GM18511 (cell line): ENCODE data around the gene S100A2.
A peak's percentile ranks its signal among the peaks of the same experiment; 100 is the strongest.

Experiments
- ATAC-seq: cut with Tn5 transposase; IDR thresholded peaks from one replicate; pipeline ENCODE4 v1.9.1; 2021; ENCODE audit warnings: mild to moderate bottlenecking, moderate library complexity; ENCODE audit not compliant: unreplicated experiment

The S100A2 gene

DNA sequence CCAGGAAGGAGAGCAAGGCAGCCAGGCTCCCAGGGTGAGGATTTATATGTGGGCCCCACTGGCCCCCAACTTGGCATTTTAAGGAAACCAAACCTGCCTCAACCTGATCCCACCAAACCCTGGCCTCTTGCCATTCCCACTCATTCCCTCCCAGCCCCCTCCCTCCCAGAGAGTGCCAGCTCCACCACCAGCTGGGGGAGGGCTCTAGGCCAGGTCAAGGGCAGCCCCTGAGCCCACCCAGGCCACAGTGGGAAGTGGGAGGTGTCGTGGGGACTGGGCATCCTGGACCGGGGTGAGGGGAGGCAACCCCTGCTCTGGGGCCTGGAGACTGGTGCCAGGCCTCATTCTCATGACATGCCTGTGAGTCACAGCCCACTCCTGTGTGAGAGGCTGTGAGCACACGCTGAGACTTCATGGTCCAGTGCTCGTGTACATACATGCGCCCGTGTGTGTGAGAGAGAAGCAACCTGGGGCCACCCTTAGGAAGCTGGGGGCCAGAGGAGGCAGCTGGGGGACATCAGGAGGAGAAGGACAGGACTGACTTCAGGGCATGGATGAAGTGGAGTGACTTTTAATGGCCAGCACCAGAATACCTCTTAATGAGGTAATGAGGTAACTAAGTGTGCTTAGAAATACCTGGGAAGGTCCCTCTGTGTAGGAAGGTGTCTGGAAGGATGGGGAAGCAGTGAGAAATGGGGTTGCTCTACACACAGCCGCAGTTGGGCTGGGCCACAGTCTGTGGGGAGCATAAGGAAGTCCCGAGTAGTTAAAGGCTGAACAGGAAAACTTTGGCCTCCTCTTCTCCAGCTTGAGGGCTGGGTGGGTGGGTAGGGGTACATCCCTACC lies at the start of gene S100A2:
Gene S100A2, minus strand, starts transcription at position 316 of the 846 bp plus-strand sequence. CDS start 1,967 bp downstream, outside the sequence.
- ATAC-seq, result peak; percentile 72

DNA sequence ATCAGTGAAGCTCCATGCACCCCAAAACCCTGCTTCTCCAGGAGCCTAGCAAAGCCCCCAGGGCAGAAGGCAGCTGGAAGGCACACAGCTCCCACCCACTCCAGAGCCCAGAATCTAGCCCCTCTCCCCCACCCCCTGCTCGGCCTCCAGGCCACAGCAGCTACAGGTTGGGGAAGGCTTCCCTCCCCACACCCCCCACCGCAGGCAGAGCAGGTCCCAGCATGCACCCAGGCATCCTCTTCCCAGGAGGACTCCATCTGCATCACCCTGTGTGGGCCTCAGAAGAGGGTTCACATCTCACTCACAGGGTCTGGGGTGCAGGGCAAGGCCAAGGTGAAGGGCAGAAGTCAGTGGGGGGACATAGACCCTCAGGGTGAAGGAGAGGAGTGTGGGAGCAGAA lies 49.8 kb upstream of the S100A2 start:
- no peak for ATAC-seq

DNA sequence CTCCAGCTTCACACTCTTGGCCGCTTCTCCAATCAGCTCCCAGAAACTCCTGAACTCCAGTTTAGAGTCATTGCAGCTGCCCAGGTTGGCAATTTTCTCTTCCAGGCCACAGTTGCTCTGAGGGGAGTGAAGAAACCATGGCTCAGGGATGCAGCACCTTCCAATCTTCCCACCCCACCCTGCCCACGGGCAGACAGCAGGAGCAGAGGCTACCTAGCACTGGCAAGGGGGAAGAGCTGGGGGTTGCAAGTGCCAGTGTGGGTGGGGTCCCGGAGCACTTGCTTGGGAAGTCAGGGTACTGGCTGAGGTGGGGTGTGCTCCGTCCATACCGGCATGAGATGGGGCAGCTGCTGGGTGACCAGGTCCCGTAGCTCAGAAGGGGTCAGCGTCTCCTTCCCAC lies 49.3 kb upstream of the S100A2 start:
- no peak for ATAC-seq

DNA sequence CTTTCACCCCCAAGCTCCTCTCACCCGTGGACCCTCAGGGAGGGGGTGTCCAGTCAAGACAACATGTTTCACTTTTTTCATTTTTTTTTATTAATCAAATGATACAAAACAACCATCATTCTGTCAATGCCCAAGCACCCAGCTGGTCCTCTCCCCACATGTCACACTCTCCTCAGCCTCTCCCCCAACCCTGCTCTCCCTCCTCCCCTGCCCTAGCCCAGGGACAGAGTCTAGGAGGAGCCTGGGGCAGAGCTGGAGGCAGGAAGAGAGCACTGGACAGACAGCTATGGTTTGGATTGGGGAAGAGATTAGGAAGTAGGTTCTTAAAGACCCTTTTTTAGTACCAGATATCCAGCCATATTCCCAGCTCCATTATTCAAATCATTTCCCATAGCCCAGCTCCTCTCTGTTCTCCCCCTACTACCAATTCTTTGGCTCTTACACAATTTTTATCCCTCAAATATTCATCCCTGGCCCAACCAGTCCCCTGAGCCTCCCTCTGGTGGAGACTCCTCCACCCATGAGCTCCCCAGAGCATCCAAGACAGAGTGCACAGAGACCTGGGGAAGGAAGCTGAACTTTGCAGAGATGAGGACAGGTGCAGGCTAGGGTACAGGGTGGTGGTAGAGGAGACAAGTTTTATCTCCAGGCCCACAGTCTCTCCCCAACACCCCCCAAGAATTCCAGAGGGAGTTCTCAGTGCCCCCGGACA lies 48.7 kb upstream of the S100A2 start:
- ATAC-seq, result no peak

DNA sequence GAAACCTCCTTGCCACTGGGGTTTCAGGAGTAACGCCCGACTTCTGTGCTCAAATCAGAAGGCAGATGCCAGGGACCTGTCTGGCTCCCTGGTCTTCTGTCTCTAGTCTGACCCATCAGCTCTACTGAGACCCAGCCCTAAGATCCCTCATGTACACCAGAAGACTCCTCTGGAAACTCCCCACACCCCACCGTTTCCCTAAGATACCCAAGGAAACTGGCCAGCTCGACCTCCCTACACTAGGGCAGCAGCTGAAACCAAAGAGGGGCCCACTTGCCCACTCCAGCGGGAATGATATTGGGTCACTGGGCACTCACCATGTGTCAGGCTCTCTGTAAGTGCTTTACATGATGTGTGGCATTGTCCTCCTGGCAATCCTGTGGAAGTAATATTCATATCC lies 47.8 kb upstream of the S100A2 start:
- ATAC-seq, result no peak

DNA sequence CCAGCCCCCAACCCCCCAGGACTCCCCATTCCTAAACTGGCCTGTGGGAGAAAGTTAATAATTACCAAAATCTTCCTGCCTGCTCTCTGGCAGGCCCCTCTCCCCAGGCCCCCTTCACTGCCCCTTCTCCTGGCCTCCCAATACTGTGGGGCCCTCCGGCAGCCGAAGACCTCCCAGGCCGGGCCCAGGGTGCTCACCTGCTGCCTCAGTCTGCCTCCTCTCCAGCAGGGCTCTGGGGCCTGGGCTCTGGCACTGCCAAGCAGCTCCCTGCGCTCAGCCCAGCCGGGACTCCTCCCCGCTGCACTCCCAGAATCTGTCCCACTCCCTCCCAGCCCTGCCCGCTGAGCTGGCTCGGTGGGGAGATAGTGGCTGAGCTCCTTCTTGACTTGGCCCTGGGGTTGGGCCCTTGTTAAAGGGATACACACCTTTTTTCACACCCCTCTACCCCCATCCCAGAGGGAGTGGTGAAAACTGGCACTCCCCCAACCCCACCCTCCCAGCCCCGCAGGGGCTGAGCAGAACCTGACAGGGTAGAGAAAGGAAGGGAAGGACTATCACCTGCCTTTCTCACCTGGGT lies 47.2 kb upstream of the S100A2 start, which contains the start of gene S100A16:
Gene S100A16, minus strand, starts transcription at position 383 of the 577 bp plus-strand sequence. CDS start 4,986 bp downstream, outside the sequence.
- no peak for ATAC-seq

DNA sequence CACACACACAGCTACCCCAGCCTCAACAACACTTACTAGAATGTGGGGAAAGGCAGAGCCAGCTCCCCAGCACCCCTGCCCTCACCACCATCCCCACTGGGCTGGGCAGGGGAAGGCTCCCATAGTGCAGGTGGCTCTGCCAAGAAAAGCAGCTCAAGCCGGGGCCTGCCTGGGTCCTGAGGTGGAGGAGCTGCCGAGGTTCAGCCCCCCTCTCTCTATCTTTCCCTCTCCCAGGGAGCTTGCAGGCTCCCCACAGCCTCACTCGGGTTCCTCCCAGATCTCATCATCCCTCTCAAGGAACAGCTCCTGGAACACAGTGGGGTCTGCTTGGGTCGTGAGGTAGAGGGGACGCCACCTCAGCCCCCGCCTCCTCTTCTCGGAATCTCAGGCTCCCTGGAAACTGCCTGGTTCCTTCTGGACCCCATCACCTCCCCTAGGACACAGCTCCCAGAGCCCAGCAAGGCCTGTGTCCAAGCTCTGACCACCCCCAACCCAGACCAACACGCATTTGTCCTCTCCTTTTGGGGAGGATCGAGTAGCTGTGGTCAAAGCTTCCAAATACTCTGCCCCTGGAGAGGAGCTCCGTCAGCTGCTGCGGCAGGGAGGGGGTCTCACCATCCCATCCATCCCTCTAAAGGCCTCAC lies 46.6 kb upstream of the S100A2 start:
- no peak for ATAC-seq

DNA sequence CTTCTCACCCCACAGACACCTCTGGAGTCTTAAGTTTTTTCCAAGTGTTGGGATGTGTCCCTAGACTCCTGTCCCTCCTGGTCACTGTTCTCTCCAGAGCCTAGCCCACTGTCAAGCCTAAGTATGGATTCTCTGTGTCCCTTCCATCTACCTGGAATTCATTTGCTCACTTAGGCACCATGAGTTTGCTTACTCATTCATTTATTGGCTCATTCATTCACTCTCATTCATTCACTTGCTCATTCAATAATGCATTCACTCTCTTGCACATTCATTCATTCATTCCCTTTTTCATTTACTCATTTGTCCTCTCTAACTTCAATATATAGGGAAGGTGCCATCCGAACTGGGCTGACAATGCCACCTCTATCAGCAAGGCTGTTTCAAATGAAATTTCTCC lies 45.7 kb upstream of the S100A2 start:
- no peak for ATAC-seq

DNA sequence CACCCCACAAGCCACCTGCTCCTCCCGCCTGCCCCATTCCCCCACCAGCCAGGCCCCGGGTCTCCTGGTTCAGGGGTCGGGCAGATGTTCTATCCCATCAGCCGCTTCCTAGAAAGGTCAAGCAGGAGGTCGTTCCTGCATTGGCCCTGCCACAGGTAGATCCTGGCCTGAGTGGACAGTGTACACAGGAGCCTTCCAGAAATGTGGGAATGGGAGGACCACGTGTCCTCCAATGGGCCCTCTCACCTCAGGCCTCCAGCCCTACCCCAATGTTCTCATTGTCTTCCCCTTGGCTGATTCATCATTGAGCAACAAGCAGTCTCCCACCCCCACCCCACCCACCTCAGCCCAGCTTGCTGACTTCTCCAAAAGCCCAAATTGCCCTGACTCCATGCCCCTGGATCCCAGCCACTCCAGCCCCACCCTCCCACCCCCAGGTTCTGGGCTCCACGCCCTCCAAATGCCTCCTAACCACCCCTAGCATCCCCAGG lies 45.2 kb upstream of the S100A2 start:
- no peak for ATAC-seq

DNA sequence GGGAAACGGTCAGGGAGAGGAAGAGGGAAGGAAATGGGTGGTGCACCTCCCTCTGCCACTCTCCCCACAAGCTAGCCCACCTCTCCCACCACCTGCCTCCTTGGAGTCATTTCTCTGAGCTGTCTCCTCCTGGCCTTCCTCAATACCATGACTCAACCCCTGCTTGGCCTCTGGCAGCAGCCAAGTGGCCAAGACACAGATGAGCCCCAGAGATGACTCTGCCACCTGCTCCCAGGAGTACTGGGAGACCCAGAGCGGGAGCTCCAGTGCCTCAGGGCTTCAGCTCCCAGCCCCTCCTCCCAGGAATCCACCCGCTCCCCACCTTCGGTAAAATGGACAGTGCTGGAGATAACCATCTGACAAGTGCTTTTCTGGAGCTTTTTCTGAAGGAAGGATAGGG lies 44.7 kb upstream of the S100A2 start:
- no peak for ATAC-seq

DNA sequence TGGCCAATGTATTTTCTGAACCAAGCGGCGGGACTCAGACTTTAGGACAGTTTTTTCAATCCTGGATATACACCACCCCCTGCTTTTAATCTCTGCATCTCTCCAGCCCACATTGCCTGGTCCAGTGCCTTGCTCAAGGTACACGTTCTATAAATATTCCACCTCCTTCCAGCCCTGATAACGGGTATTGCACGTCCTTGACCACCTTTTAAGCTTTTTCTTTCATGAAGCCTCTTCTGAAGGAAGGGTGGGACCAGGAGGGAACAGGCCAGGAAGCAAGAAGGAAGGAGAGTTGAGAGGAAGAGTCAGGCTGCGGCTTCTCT lies 43.9 kb upstream of the S100A2 start:
- ATAC-seq, result no peak

DNA sequence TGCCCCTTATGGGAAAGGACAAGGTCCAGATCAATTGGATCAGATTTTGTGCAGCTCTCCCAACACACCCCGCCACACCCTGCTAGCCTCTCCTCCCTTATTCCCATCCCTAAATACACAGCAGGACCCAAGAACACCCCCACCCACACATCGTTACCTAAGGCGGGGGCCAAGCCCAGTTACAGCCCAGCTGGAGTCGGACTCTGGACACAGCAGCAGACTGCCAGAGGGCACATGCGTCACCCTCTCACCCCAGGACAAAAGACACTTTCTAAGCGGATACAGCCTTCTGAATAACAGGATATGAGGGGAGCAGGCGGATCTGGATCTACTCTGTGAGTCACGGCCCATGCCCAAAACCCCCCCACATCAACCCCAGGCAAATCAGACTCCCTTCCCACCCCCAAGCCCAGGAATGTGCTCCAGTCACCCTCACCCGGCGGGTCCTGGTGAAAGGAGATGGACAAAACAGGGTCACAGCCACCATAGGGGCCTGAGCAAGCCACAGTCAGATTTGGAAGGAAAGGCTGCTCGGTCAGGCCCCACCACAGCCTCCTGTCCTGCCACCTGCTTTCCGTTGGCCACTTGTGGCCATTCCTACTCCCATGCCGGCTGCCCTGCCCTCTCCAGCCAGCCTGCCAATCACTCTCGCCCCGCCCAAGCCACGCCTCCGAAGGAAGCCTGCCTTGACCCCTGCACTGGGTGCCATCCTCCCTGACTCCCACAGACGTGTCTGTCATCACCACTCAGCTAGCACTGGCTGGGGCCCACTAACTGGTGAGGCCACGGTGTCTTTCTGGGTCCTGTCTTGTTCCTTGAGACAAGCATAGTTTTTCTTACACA lies 43.3 kb upstream of the S100A2 start:
- no peak for ATAC-seq

DNA sequence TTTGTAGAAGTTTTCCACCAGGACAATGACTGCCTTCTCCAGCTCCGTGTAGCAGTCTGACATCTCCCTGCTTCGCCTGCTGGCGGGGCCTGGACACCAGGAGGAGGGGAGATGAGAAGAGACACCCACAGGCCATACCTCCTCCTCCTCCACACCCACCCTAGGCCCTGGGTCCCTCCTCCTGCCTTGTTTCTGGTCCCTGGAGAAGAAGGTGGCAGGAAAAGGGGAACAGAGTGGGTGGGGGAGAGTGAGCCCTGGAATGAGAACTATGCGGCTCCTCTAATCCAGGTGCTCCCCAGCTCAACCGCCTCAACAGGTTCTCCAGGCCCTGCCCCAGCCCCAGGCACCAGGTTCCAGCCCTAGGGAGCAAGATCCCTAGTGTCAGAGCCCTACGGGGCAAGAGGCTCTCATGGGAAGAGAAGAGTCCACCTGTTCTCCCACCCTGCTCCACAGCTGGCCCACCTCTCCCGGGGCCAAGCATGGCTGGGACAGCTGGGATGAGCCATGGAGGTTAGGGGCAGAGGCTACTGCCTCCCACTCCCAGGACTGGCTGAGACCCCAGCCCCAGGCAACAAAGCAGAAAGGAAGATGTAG lies 42.5 kb upstream of the S100A2 start:
- ATAC-seq, result no peak

DNA sequence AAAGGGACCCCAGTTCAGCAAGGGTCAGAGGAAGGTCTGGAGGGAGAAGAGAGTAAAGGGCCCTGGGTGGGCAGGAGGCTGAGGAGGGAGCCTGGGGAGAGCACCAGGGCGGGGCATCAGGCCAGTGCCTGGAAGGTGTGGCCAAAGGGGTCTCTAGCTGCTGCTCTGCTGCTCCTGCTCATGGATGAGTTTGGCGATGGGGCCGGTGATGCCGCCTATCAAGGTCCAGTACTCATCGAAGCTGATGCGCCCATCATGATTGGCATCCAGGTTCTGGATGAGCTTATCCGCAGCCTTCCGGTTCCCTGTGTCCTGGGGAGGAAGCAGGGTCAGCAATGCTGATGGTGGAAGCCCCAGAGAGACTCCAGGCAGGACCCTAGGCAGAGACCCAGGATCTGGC lies 41.7 kb upstream of the S100A2 start:
- ATAC-seq, result no peak

DNA sequence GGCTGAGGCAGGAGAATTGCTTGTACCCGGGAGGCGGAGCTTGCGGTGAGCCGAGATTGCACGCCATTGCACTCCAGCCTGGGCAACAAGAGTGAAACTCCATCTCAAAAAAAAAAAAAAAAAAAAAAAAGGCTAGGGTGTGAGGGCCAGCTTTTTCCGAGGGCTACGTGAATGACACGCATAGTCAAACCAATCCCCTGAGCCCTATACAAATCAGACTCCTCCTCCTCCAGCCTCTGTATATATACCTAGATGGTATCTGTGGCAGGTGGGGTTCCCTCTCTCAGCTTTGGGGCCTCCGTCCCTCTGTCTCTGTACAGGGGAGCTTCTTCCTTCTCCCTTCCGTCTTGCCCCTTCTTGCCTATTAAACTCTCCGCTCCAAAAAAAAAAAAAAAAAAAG lies 40.5 kb upstream of the S100A2 start:
- ATAC-seq, result no peak

DNA sequence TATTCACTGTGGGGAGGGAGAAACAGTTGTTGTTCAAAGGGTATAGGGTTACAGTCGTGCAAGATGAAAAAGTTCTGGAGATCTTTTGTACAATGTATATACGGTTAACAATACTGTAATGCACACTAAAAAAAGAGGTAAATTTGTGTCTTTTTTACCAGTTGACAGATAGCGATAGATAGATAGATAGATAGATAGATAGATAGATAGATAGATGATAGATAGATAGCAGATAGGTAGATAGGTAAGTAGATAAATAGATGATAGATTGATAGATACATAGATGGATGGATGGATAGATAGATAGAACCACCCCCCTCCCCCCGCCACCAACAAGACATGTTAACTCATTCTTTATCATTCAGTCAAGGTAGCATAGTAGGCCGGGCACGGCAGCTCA lies 37.1 kb upstream of the S100A2 start:
- no peak for ATAC-seq

DNA sequence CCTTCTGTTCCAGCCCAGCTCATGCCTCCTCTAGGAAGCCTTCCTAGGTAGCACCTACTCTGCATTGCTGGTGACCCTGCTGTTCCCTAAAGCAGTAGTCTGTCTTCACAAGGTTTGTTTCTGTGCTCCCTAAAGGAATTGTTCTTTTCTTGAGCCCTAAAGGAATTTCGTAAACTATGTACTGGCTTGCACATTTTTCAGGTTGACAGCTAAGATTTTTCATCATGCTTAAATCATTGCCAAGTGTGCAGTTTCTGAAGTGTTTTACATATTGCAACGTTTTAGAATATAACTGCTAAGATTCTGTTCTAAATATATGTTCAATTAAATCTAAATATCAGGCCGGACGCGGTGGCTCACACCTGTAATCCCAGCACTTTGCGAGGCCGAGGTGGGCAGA lies 34.2 kb upstream of the S100A2 start:
- ATAC-seq, result no peak

DNA sequence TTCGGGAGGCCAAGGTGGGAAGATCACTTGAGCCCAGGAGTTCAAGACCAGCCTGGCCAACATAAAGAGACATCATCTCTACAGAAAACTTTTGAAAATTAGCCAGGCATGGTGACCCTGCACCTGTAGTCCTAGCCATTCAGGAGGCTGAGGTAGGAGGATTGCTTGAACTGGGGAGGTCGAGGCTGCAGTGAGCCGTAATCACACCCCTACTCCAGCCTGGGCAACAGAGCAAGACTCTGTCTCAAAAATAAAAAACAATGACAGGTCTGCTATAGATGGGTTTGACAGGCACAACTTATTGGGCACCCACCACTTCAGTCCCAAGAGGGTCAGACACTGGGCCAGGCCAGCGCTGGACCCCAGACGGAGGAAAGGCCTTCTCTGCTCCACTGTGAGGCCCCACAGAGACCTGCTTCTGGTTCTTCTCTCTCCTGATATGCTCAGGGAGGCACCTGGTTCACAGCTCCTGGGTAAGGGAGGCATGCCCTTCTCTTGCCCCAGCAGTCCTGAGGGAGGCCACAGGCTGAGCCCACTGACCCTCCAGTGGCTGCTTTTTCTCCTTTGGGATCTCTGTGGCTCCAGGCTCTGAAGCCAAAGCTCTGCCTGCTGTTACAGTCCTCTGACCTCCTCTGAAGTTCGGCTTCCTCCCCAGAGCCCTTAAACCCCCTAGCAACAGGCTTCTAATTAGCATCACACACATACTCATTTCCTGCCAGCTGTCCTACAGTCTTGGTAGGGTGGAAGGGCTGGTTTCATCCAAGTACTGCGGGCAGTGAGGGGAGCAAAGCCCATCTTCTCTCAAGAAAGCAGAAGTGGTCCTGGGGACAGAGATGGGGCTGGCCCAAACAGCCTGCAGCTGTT lies 32.9 kb upstream of the S100A2 start:
- peak; percentile 99 for ATAC-seq

DNA sequence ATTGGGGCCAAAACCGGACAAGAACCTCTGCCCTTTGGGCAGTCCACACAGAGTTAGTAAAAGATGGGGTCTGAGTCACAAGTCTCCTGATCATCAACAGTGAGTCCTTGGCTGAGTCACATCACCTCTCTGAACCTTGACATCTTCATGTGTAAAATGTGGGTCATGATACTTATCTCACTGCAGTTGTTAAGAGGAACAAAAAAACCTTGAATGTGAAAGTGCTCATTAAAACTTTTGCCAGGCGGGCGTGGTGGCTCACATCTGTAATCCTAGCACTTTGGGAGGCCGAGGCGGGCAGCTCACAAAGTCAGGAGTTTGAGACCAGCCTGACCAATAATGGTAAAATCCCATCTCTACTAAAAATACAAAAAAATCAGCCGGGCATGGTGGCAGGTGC lies 31.6 kb upstream of the S100A2 start:
- ATAC-seq, result no peak
